Lung microvascular endothelial cell (primary cell): Measurements from ENCODE around the gene PSMB2. TPM values are rescaled to one million over a fixed set of nuclear protein-coding genes. Genes with fewer than 3 reads are reported as not detected.

Experiments used
- DNase-seq, 2 donors: peaks; one replicate each; pipeline versions ENCODE4 v3.0.0 to v3.0.0-alpha.2; 2010; ENCODE audit warnings: low read depth in 2 of 2
- total RNA-seq: library from RNA; depleted of rRNA; stranded (reverse); fragments of >200 nt; gene quantifications from 2 replicates; pipeline ENCODE4 v1.2.1, GENCODE V29; 2014

Gene PSMB2
- total RNA-seq, 1 donor from 2014 or later = 13.5 TPM

- peak; percentile 37 to 59 for DNase-seq
Observed at GRCh38 chr1:35573198-35574124, 67.9 kb downstream of the PSMB2 start, which contains the start of gene TFAP2E. Gene TFAP2E, plus strand, starts transcription at chr1:35573314. Its CDS starts 264 bp downstream, at chr1:35573578.

DNA sequence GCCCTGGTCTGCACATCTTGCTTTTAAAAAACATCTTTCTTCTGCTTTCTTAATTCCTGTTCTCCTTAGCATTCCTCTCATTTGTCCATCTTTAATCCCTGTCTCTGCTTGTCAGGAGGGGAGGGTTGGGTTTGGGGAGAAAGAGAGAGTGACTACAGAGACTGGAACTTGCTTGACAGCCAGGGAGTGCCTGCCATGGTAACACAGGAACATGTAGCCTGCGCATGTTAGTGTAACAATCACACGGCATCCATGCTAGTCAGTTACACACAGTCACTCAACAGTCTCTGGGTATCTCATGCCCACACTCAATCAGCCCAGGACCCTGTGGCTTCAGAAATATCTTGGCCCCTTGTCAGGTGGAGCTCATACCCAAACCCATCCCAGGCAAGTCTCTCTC, 69.0 kb downstream of the PSMB2 start:
- no peak for DNase-seq

DNA sequence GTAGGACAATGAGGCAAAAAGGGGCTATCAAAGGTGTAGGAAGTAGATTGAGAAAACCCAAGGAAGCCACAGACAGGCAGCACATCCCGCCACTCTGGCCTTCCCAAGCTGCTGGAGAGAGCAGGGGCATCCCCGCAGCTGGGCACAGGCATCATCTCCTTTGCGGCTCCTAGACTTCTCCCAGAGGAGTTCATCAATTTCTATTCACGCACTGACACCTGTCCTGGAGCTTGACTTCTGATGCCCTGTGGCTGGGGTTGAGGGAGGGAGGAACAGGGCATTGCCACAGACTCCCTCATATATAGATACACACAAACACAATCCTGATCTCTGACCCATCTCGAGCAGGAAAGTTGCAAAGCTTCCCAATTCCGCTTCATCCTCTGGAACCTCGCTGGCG, 70.1 kb downstream of the PSMB2 start:
- no peak for DNase-seq

DNA sequence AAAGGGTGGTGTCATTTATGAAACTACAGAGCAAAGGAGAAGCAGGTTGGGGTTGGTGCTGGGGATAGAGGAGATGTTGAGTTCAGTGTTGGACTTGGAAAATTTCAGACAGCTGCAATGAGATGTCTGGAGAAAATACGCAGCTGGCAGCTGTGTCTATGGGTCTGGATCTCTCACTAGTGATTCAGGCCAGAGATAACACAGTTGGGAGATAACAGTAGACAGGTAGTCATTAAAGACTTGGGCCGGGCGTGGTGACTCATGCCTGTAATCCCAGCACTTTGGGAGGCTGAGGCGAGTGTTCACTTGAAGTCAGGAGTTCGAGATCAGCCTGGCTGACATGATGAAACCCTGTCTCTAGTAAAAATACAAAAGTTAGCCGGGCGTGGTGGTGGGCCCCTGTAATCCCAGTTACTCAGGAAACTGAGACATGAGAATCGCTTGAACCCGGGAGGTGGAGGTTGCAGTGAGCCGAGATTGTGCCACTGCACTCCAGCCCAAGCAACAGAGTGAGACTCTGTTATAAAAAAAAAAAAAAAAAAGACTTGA, 70.7 kb downstream of the PSMB2 start:
- DNase-seq = no peak

DNA sequence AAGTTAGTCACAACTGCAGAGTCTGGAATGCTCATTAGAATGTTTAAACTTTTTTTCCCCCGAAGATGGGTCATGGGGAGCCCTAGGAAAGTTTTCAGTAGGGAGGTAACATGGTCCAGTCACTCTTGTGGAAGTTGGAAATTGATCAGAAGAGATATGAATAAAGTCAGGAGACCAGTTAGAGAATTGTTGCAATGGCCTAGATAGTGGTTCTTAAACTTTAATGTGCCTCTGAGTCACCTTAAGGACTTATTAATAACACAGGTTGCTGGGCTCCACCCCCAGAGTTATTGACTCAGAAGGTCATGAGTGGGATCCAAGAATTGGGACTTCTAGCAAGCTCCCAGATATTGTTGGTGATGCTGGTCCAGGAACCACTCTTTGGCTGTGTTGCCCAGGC, 71.4 kb downstream of the PSMB2 start:
- DNase-seq = no peak

- DNase-seq = peak; percentile 66 to 80
Observed at GRCh38 chr1:35568975-35569395, 72.3 kb downstream of the PSMB2 start.

GRCh38 chr1:35567947-35568558, 73.3 kb downstream of the PSMB2 start:
- no peak for DNase-seq

- DNase-seq = no peak
Observed at GRCh38 chr1:35565742-35566133, 75.6 kb downstream of the PSMB2 start.

- DNase-seq = no peak
Observed at GRCh38 chr1:35564884-35565741, 76.2 kb downstream of the PSMB2 start.

GRCh38 chr1:35564037-35564883, 77.1 kb downstream of the PSMB2 start:
- peak; percentile 85 to 86 for DNase-seq

GRCh38 chr1:35563166-35563565, 78.2 kb downstream of the PSMB2 start:
- no peak for DNase-seq

GRCh38 chr1:35561972-35562680, 79.2 kb downstream of the PSMB2 start:
- no peak for DNase-seq

DNA sequence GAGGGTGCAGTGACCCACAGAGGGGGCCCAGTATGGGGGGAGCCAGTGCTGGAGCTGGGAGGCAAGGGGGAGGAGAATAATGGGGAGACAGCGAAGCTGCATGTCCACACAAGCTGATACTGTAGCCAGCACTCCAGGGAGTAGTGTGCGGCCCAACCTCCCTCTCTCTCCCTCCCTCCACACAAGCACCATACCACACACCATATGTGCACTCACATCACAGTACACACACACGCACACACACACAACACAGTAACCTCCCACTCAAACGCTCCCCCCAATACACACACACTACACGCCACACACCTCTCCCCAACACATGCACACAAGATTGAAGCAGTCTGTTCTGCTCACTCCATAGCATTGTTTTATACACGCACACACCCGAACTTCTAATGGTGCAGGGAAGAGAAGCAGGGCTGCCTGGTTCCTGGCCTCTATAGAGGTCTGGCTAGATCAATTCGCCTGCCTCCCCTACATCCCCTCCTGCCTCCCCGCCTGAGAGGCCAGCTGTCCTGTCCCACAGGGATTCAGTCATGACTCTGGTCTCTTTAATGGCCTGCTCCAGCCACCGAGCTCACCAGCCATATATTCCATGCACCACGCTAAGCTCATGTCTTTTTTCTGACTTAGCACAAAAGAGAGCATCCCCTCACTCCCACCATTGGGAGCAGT, 79.9 kb downstream of the PSMB2 start:
- DNase-seq = no peak

- no peak for DNase-seq
Observed at GRCh38 chr1:35560256-35561225, 80.8 kb downstream of the PSMB2 start.

DNA sequence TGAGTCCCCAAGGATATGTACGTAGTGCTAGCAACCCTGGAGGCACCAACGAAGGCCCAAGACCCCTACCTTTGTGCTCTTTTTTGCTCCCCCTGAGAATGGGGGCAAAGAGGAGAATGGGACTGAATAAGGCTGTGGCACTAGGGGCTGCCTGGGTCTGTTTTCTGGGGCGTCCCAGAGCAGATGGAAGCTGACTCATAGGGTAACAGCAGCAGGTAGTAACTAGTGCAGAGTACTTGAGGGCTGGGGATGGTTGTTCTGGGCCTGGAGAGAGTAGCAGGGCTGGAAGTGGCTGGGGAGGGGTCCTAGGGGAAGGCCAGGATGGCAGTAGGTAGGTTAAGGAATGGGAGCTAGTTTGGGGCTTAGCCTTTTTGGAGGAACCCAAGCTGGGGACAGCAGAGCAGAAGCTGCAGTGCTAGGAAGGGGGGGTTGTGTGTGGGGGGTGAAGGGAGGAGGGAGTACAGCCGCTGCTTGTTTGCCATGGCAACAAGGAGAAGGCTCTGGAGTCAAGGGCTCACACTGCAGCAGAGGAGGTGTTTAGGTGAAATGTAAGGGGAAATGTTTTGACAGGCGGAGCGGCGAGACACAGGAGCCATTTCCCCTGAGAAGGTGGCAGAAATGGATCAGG, 81.9 kb downstream of the PSMB2 start:
- no peak for DNase-seq

GRCh38 chr1:35558374-35559316, 82.7 kb downstream of the PSMB2 start:
- DNase-seq = no peak
